Panc1 (cell line): ENCODE data around the gene ZNF563. TPM values are rescaled to one million over a fixed set of nuclear protein-coding genes. Genes with fewer than 3 reads are reported as not detected.

Source experiments
- ATAC-seq: fragments of 200-7000 bp; cut with Tn5 transposase; 2 replicates; pipeline ENCODE4 v1.9.1; 2020; ENCODE audit warnings: mild to moderate bottlenecking, moderate library complexity
- BruUV-seq: library from RNA; stranded (reverse); fragments of 400-500 nt; replicated peaks from 2 replicates; lab custom pipeline; 2021; lab: Mats Ljungman, UMichigan
- CTCF ChIA-PET: fragments of 300-600 bp; sonication (Branson Sonifier 250); formaldehyde crosslinking; loops from one replicate; lab custom pipeline; 2022; ENCODE audit warnings: antibody characterized with exemption; lab: Charles Lee
- POLR2A ChIA-PET: fragments of 300-600 bp; sonication (Branson Sonifier 250); formaldehyde crosslinking; loops from one replicate; lab custom pipeline; 2022; ENCODE audit warnings: antibody characterized with exemption; lab: Charles Lee
- DNase-seq: peaks from one replicate; pipeline ENCODE4 v3.0.0-alpha.2; 2010; ENCODE audit warnings: low read depth, low spot score
- H3K27ac ChIP-seq: 2 replicates; pipeline ENCODE4 v1.5.1; 2011; ENCODE audit warnings: mild to moderate bottlenecking, low read length, inconsistent platforms
- H3K27me3 ChIP-seq: fragments of 200-500 bp; sonication (Bioruptor generic); 2 replicates; pipeline ENCODE4 v1.6.0; 2014; ENCODE audit warnings: low read length, inconsistent platforms; ENCODE audit not compliant: control insufficient read depth, insufficient read depth
- H3K36me3 ChIP-seq: fragments of 200-500 bp; sonication (Bioruptor generic); 2 replicates; pipeline ENCODE4 v1.5.1; 2014; ENCODE audit warnings: inconsistent platforms, mild to moderate bottlenecking, low read length, moderate library complexity; ENCODE audit not compliant: control insufficient read depth, insufficient read depth
- H3K4me1 ChIP-seq: 2 replicates; pipeline ENCODE4 v1.5.1; 2011; ENCODE audit warnings: inconsistent platforms, mild to moderate bottlenecking, low read length, moderate library complexity; ENCODE audit not compliant: control insufficient read depth, insufficient read depth
- H3K4me3 ChIP-seq, 2 experiments: 2 replicates each; pipeline ENCODE4 v1.5.1; 2011 to 2012; ENCODE audit warnings: low read depth in 2 of 2, low read length in 2 of 2, mild to moderate bottlenecking in 2 of 2, inconsistent platforms in 1 of 2, moderate library complexity in 1 of 2
- H3K9me3 ChIP-seq: fragments of 200-500 bp; sonication (Bioruptor generic); 2 replicates; pipeline ENCODE4 v1.5.1; 2014; ENCODE audit warnings: low read depth, mild to moderate bottlenecking, inconsistent platforms, low read length, moderate library complexity; ENCODE audit not compliant: control insufficient read depth, insufficient read depth
- CTCF ChIP-seq: fragments of 450-650 bp; IDR thresholded peaks from 2 replicates; pipeline ENCODE4 v1.5.1; 2017; ENCODE audit warnings: mild to moderate bottlenecking
- POLR2AphosphoS5 ChIP-seq: IDR thresholded peaks from 2 replicates; pipeline ENCODE4 v1.6.1; 2012; ENCODE audit warnings: mild to moderate bottlenecking, low read depth, low read length, moderate library complexity
- REST ChIP-seq, 2 experiments: IDR thresholded peaks; 2 replicates each; pipeline ENCODE4 v1.6.1; 2011 to 2012; ENCODE audit warnings: low read depth in 2 of 2, control low read depth in 1 of 2, low read length in 1 of 2, mild to moderate bottlenecking in 1 of 2, moderate library complexity in 1 of 2; ENCODE audit not compliant: insufficient read depth in 1 of 2
- SIN3A ChIP-seq: IDR thresholded peaks from 2 replicates; pipeline ENCODE4 v1.6.1; 2012; ENCODE audit warnings: low read depth, mild to moderate bottlenecking, low read length, moderate library complexity, borderline replicate concordance; ENCODE audit not compliant: insufficient read depth
- TCF7L2 ChIP-seq: IDR thresholded peaks from 2 replicates; pipeline ENCODE4 v1.6.1; 2011; ENCODE audit warnings: mild to moderate bottlenecking, low read depth, low read length, inconsistent platforms
- in situ Hi-C: cut with HindIII; loops from 2 replicates; pipeline ENCODE4 v1.10.0; 2016; ENCODE audit warnings: low sequenced_read_pairs, low pct_unique_long_range_greater_than_20kb
- intact Hi-C: fragments of 100-400 bp; cut with micrococcal nuclease; formaldehyde crosslinking; loops from one replicate; pipeline ENCODE4 v1.10.0; 2022; ENCODE audit not compliant: unreplicated experiment
- total RNA-seq: library from RNA; stranded (reverse); gene quantifications from one replicate; pipeline ENCODE4 v1.2.1, GENCODE V29; 2021; ENCODE audit not compliant: unreplicated experiment

Gene ZNF563
- total RNA-seq, 1 experiment from 2014 or later, result 2.2 TPM

GRCh38 chr19:12379732-12380443, 46.5 kb upstream of the ZNF563 start:
- no peak overlapping the region for H3K4me3 ChIP-seq
- ChIA-PET POLR2A (interaction anchor here (0.6 kb wide), 1 partner anchor 332 kb away, joined by 4 read pairs; no protein-coding TSS in a partner anchor), CTCF (no interaction called here)
- TSS peak; percentile 39 for BruUV-seq
- no peak for DNase-seq
- H3K4me1 ChIP-seq, result no peaks in the 10 kb centered on the region
- ATAC-seq, result no peak
- TF ChIP-seq REST (IDR thresholded peaks at IDR 0.05; ENCODE audit: insufficient read depth in 1 of 2, low read depth in 2 of 2, low read length in 1 of 2) (no peak), CTCF (no peak), SIN3A (no peak), TCF7L2 (no peak), POLR2AphosphoS5 (no peak)
- H3K27me3 ChIP-seq, result no peaks in the 10 kb centered on the region
- no peak overlapping the region for H3K27ac ChIP-seq
- in situ Hi-C loops (no loop called here), intact Hi-C loops (no loop called here)
- H3K36me3 ChIP-seq, result no peaks in the 10 kb centered on the region
- peaks cover 24% of the 10 kb centered on the region; the same call in 1 of the 2 replicates for H3K9me3 ChIP-seq

GRCh38 chr19:12374026-12374425, 40.6 kb upstream of the ZNF563 start:
- Histone ChIP-seq H3K36me3 (no peaks in the 10 kb centered on the region), H3K4me3 (no peak overlapping the region), H3K9me3 (peaks cover 9% of the 10 kb centered on the region; the same call in 1 of the 2 replicates), H3K4me1 (no peaks in the 10 kb centered on the region), H3K27ac (no peak overlapping the region), H3K27me3 (no peaks in the 10 kb centered on the region)
- POLR2A ChIA-PET, result no interaction called here
- no TSS peak for BruUV-seq
- in situ Hi-C loops, result no loop called here
- TF ChIP-seq SIN3A, result no peak
- TF ChIP-seq REST (IDR thresholded peaks at IDR 0.05; ENCODE audit: insufficient read depth in 1 of 2, low read depth in 2 of 2, low read length in 1 of 2), result no peak
- TF ChIP-seq CTCF, result no peak
- no peak for TF ChIP-seq TCF7L2
- no peak for TF ChIP-seq POLR2AphosphoS5
- DNase-seq (no peak), ATAC-seq (no peak)
- CTCF ChIA-PET, result no interaction called here
- intact Hi-C loops, result no loop called here
